DOHH2 (cell line): ENCODE data around the gene TCEAL5.

Experiments used
- H3F3A ChIP-seq: fragments of 200-600 bp; sonication (generic), shearing (Covaris generic); 2 replicates; pipeline ENCODE4 v1.6.0; 2016; ENCODE audit warnings: antibody characterized with exemption, mild to moderate bottlenecking; ENCODE audit not compliant: control insufficient read depth, insufficient read depth
- H3K27ac ChIP-seq: fragments of 200-600 bp; sonication (generic); 2 replicates; pipeline ENCODE4 v1.5.1; 2014; ENCODE audit warnings: low read depth, mild to moderate bottlenecking, low read length, moderate library complexity
- H3K27me3 ChIP-seq: fragments of 200-600 bp; sonication (generic); 2 replicates; pipeline ENCODE4 v1.6.1; 2014; ENCODE audit warnings: mild to moderate bottlenecking, low read length, mixed read lengths; ENCODE audit not compliant: control insufficient read depth
- H3K36me3 ChIP-seq: fragments of 200-600 bp; sonication (generic); 2 replicates; pipeline ENCODE4 v1.6.1; 2014; ENCODE audit warnings: mild to moderate bottlenecking, low read length, moderate library complexity, mixed read lengths; ENCODE audit not compliant: control insufficient read depth
- H3K4me1 ChIP-seq: fragments of 200-600 bp; sonication (generic); 2 replicates; pipeline ENCODE4 v1.6.1; 2014; ENCODE audit warnings: mild to moderate bottlenecking, low read length, mixed read lengths; ENCODE audit not compliant: control insufficient read depth
- H3K4me2 ChIP-seq: fragments of 200-600 bp; sonication (generic); 2 replicates; pipeline ENCODE4 v1.6.0; 2014; ENCODE audit warnings: mild to moderate bottlenecking, low read length, moderate library complexity
- H3K4me3 ChIP-seq: fragments of 200-600 bp; sonication (generic); 2 replicates; pipeline ENCODE4 v1.5.1; 2014; ENCODE audit warnings: mild to moderate bottlenecking, low read length, mixed read lengths
- H3K79me2 ChIP-seq: fragments of 200-600 bp; sonication (generic); 2 replicates; pipeline ENCODE4 v1.6.1; 2014; ENCODE audit warnings: mild to moderate bottlenecking, low read length, mixed read lengths; ENCODE audit not compliant: control insufficient read depth
- H3K9me2 ChIP-seq: fragments of 200-600 bp; sonication (generic); replicated peaks from 2 replicates; pipeline ENCODE4 v1.6.1; 2014; ENCODE audit warnings: mild to moderate bottlenecking, low read length, mixed read lengths; ENCODE audit not compliant: control insufficient read depth
- H3K9me3 ChIP-seq: fragments of 200-600 bp; sonication (generic); 2 replicates; pipeline ENCODE4 v1.6.1; 2014; ENCODE audit warnings: antibody characterized with exemption, low read length, mixed read lengths; ENCODE audit not compliant: control insufficient read depth, insufficient read depth
- H4K20me1 ChIP-seq: fragments of 200-600 bp; sonication (generic); 2 replicates; pipeline ENCODE4 v1.6.0; 2014; ENCODE audit warnings: low read depth, mild to moderate bottlenecking, antibody characterized with exemption, low read length, moderate library complexity; ENCODE audit not compliant: control insufficient read depth, insufficient read depth
- CTCF ChIP-seq: fragments of 200-600 bp; sonication (generic); IDR thresholded peaks from one replicate; pipeline ENCODE4 v1.5.1; 2014; ENCODE audit warnings: antibody characterized with exemption, mild to moderate bottlenecking, low read depth, low read length; ENCODE audit not compliant: poor library complexity, severe bottlenecking
- EZH2phosphoT487 ChIP-seq: fragments of 200-600 bp; sonication (generic); IDR thresholded peaks from 2 replicates; pipeline ENCODE4 v1.6.1; 2017; ENCODE audit warnings: borderline replicate concordance, mild to moderate bottlenecking, antibody characterized with exemption, low read length, moderate library complexity, mixed read lengths

Gene TCEAL5

GRCh38 chrX:103276581-103277002 is at the start of gene TCEAL5:
Gene TCEAL5 (minus strand): TSS chrX:103276750. CDS start chrX:103274563, 2,187 bp downstream.
- H3F3A ChIP-seq, result no peaks in the 10 kb centered on the region
- no peaks in the 10 kb centered on the region for H3K4me1 ChIP-seq
- H3K4me2 ChIP-seq, result no peak within 1 kb of the TSS
- no peaks in the 10 kb centered on the region for H3K36me3 ChIP-seq
- no peaks in the 10 kb centered on the region for H3K79me2 ChIP-seq
- no peaks in the 10 kb centered on the region for H3K27me3 ChIP-seq
- no peak within 1 kb of the TSS for H3K27ac ChIP-seq
- H4K20me1 ChIP-seq, result no peaks in the 10 kb centered on the region
- no peak within 1 kb of the TSS for H3K4me3 ChIP-seq
- TF ChIP-seq EZH2phosphoT487, result no peak
- TF ChIP-seq CTCF, result no peak
- H3K9me2 ChIP-seq, result no peaks in the 10 kb centered on the region
- H3K9me3 ChIP-seq, result no peaks in the 10 kb centered on the region

GRCh38 chrX:103311399-103311780 is 34.8 kb upstream of the TCEAL5 start:
- Histone ChIP-seq H3K4me1 (no peaks in the 10 kb centered on the region), H3K4me3 (no peak overlapping the region), H4K20me1 (no peaks in the 10 kb centered on the region), H3F3A (no peaks in the 10 kb centered on the region), H3K9me2 (no peaks in the 10 kb centered on the region), H3K27me3 (no peaks in the 10 kb centered on the region), H3K27ac (no peak overlapping the region), H3K36me3 (no peaks in the 10 kb centered on the region), H3K4me2 (no peak overlapping the region), H3K9me3 (no peaks in the 10 kb centered on the region), H3K79me2 (no peaks in the 10 kb centered on the region)
- TF ChIP-seq EZH2phosphoT487, result no peak
- TF ChIP-seq CTCF, result no peak

- H3K27me3 ChIP-seq, result no peaks in the 10 kb centered on the region
- no peaks in the 10 kb centered on the region for H3K9me3 ChIP-seq
- TF ChIP-seq CTCF (no peak), EZH2phosphoT487 (no peak)
- no peaks in the 10 kb centered on the region for H4K20me1 ChIP-seq
- no peaks in the 10 kb centered on the region for H3K4me1 ChIP-seq
- H3K79me2 ChIP-seq, result no peaks in the 10 kb centered on the region
- H3F3A ChIP-seq, result no peaks in the 10 kb centered on the region
- no peak within 1 kb of the TSS for H3K27ac ChIP-seq
- H3K4me3 ChIP-seq, result no peak within 1 kb of the TSS
- no peaks in the 10 kb centered on the region for H3K9me2 ChIP-seq
- H3K36me3 ChIP-seq, result no peaks in the 10 kb centered on the region
- no peak within 1 kb of the TSS for H3K4me2 ChIP-seq
Observed at GRCh38 chrX:103310555-103311398, 34.2 kb upstream of the TCEAL5 start, which contains the start of gene BEX2. Gene BEX2 (minus strand): TSS chrX:103310990. CDS start chrX:103309976, 1,014 bp downstream.
